ENCODE data around the gene ADCY3. TPM values are rescaled to one million over a fixed set of nuclear protein-coding genes. Genes with fewer than 3 reads are reported as not detected.

The ADCY3 gene
- total and polyA plus RNA-seq, 3 experiments from 2014 or later, result 8.8 to 95.4 (median 90.9) TPM

DNA sequence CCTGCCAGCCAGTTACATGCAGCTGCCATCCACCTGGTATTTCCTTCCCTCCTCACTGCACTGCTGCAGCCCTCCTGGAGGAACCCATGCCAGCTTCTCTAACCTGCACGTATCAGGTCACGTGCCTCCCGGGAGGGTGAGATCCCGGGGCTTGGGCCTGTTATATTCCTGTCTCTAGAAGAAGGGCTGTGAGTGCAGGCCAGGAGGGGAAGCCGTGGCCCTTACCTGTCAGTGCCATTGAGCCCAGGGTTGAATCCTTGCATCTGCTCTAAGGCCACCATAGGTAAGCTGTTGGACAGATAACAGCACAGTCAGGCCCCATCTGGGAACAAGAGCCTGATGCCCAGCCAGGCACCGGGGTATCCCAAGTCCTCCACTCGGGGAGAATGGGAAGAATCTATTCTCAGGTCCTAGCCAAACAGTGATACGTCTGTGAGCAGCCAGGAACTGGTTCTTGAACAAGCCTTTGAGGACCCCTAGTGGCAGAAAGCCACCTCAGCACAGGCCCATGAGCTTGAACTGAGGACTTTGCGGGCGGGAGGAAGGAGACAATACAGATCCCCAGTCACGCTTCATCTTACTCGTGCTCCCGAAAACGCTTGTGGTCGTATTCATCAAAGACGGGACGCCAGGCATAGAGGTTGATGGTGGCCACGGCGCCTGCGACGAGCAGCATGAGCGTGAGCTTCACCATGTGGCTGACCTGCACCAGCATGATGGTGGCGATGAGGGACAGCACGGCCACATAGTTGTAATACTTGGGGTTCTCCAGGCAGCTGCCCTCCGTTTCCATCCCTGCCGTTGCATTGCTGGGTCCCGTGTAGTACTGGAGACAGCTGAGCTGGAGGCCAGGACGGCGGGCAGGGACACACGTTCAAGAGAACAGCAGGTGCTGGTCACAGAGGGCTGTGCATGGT lies 92.5 kb downstream of the ADCY3 start:
- Mint-ChIP-seq H3K27me3 (no peaks in the 10 kb centered on the region), H3K27ac (peak overlapping the region in 1 of 8 donors; percentile 75), H3K4me3 (no peak overlapping the region), H3K36me3 (peaks cover 0 to 10% (median 1%) of the 10 kb centered on the region in 3 donors), H3K9me3 (no peaks in the 10 kb centered on the region), H3K4me1 (peaks cover 10 to 23% (median 17%) of the 10 kb centered on the region in 3 donors)
- Histone ChIP-seq H3K4me3 (ENCODE audit: low read length) (no peak overlapping the region), H3K4me1 (ENCODE audit: insufficient read depth, low read length) (no peaks in the 10 kb centered on the region), H3K9me3 (ENCODE audit: low read length) (no peaks in the 10 kb centered on the region), H3K27ac (ENCODE audit: low read depth, low read length) (no peak overlapping the region), H3K27me3 (ENCODE audit: insufficient read depth, low read length, poor library complexity, severe bottlenecking) (no peaks in the 10 kb centered on the region), H3K36me3 (ENCODE audit: insufficient read depth, low read length) (no peaks in the 10 kb centered on the region)
- DNase-seq, result peak; percentile 52 to 81 (median 57)
- ChIA-PET CTCF (interaction anchor here (0.6 to 9.6 kb wide), 30 partner anchors 8 to 617 kb away, joined by 3 to 104 read pairs (median 4); no protein-coding TSS in a partner anchor), POLR2A (interaction anchor here (1.0 kb wide), 1 partner anchor 467 kb away, joined by 3 read pairs; the partner anchor contains the start of gene ITSN2)

DNA sequence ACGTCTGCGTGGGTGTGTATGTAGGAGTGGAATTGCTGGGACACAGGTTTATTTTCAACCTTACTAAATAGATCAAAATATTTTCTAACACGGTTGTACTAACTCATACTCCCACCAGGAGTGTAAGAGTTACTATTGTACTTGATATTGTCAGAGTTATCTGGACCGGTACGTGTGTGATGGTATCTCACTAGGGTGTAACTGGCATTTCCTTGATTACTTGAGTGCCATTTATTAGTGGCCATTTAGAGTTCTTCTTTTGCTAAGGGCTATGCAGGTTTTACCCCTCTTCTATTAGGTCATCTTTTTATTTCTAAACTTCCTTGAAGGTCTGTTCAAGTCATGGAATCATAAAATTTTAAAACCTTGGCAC lies 93.3 kb downstream of the ADCY3 start:
- Mint-ChIP-seq H3K27me3 (no peaks in the 10 kb centered on the region), H3K27ac (peak overlapping the region in 2 of 8 donors; percentile 50 to 52), H3K9me3 (no peaks in the 10 kb centered on the region), H3K36me3 (peaks cover 0 to 18% (median 2%) of the 10 kb centered on the region in 3 donors), H3K4me3 (no peak overlapping the region), H3K4me1 (peaks cover 10 to 23% (median 17%) of the 10 kb centered on the region in 3 donors)
- no peaks in the 10 kb centered on the region for H3K27me3 ChIP-seq (ENCODE audit: insufficient read depth, low read length, poor library complexity, severe bottlenecking)
- POLR2A ChIA-PET, result no interaction called here
- CTCF ChIA-PET, result interaction anchor here (1.0 to 9.6 kb wide), 10 partner anchors 8 to 425 kb away, joined by 3 to 104 read pairs (median 5); no protein-coding TSS in a partner anchor
- no peaks in the 10 kb centered on the region for H3K4me1 ChIP-seq (ENCODE audit: insufficient read depth, low read length)
- H3K9me3 ChIP-seq (ENCODE audit: low read length), result no peaks in the 10 kb centered on the region
- H3K36me3 ChIP-seq (ENCODE audit: insufficient read depth, low read length), result no peaks in the 10 kb centered on the region
- peak overlapping the region; percentile 14 for H3K27ac ChIP-seq (ENCODE audit: low read depth, low read length)
- no peak overlapping the region for H3K4me3 ChIP-seq (ENCODE audit: low read length)
- DNase-seq, result no peak

DNA sequence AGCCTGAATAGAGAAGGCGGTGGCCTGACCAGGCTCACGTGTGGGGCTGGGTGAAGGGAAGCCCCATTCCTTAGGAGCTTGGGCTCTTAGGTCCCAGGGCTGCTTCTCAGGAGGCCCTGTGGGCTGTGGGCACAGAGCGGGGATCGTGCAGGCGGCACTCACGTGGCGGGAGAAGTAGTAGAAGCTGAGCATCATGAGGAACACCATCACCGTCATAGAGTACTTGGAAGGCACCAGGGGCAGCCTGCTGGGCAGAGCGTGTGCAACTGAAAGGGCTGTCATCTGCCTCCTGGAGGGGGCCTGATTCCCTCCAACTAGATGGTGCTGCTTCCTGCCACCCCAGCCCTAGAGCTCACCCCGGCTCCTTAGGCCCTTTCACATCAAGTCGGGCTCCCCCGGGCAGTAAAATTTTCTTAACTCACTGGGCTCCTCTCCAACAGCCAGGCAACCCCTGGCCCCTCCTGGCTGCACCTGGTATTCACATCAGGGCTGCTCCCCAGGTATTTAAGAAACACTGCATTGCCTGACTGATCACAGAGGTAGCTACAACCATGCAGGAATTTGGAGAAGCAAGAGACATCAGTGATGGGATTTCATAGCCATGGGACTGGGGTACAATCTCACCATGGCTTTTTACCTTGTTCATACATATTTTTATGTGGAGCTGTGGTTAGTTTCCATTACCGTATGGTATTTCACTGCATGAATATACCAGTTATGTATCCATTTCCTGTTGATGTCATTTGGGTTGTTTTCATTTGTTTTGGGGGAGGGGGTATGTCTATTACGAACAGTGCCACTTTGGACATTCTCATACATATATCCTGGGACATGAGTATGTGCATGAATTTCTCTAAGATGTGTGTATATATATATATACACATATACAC lies 93.9 kb downstream of the ADCY3 start:
- no peak overlapping the region for H3K4me3 ChIP-seq (ENCODE audit: low read length)
- no peaks in the 10 kb centered on the region for H3K36me3 ChIP-seq (ENCODE audit: insufficient read depth, low read length)
- Mint-ChIP-seq H3K9me3 (no peaks in the 10 kb centered on the region), H3K27ac (peak overlapping the region in 5 of 8 donors; percentile 1 to 78 (median 52)), H3K4me3 (no peak overlapping the region), H3K4me1 (peaks cover 10 to 23% (median 17%) of the 10 kb centered on the region in 3 donors), H3K36me3 (peaks cover 0 to 25% (median 2%) of the 10 kb centered on the region in 3 donors), H3K27me3 (peaks cover 0 to 2% of the 10 kb centered on the region in 2 donors)
- H3K9me3 ChIP-seq (ENCODE audit: low read length), result no peaks in the 10 kb centered on the region
- H3K27ac ChIP-seq (ENCODE audit: low read depth, low read length), result no peak overlapping the region
- H3K4me1 ChIP-seq (ENCODE audit: insufficient read depth, low read length), result no peaks in the 10 kb centered on the region
- CTCF ChIA-PET, result interaction anchor here (1.0 to 9.6 kb wide), 6 partner anchors 9 to 416 kb away, joined by 3 to 104 read pairs (median 6); no protein-coding TSS in a partner anchor
- no peak for DNase-seq
- POLR2A ChIA-PET, result no interaction called here
- H3K27me3 ChIP-seq (ENCODE audit: insufficient read depth, low read length, poor library complexity, severe bottlenecking), result no peaks in the 10 kb centered on the region

DNA sequence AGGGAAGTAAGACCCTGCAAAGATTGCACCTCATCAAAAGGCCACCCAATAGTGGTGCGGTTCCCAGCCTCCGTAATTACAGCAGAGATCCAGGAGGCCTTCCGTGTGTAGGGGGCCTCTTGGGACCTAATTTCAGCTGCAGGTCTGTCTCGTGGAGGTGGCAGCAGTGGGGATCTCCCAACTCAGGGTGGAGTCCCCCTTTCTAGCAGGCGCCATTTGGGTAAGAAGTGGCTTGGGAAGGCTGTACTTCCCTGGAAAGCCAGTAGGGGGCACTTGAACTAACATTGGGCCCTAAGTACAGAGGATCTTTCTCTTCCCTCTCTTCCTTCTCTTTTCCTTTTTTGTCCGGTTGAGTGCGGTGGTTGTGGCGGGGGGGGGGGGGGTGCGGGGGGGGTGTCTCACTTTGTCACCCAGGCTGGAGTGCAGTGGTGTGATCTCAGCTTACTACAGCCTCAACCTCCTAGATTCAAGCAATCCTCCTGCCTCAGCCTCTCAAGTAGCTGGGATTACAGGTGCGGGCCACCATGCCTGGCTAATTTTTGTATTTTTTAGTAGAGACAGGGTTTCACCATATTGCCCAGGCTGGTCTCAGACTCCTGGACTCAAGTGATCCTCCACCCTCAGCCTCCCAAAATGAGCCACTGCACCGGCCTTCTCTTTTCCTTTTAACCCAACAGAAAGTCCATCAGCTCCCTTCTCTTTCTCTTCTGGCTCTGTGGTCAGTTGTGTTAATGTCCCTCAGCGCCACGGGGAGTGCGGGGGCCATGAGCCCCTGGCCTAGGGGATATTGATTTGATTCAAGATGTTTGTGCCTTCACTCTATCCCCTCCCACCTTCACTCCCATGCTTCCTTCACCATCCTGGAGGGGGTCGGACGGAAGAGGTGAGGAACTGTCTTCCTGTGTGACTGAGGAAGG lies 94.8 kb downstream of the ADCY3 start:
- no peak overlapping the region for H3K4me3 ChIP-seq (ENCODE audit: low read length)
- Mint-ChIP-seq H3K4me3 (no peak overlapping the region), H3K4me1 (peaks cover 10 to 23% (median 17%) of the 10 kb centered on the region in 3 donors), H3K27ac (peak overlapping the region in 5 of 8 donors; percentile 15 to 78 (median 54)), H3K9me3 (no peaks in the 10 kb centered on the region), H3K27me3 (peaks cover 0 to 2% of the 10 kb centered on the region in 2 donors), H3K36me3 (peaks cover 0 to 34% (median 6%) of the 10 kb centered on the region in 3 donors)
- ChIA-PET CTCF (interaction anchor here (1.0 to 9.6 kb wide), 4 partner anchors 212 to 415 kb away, joined by 5 to 104 read pairs (median 6); no protein-coding TSS in a partner anchor), POLR2A (no interaction called here)
- H3K36me3 ChIP-seq (ENCODE audit: insufficient read depth, low read length), result no peaks in the 10 kb centered on the region
- DNase-seq, result peak in 3 of 5 donors; percentile 7 to 27 (median 15)
- H3K27me3 ChIP-seq (ENCODE audit: insufficient read depth, low read length, poor library complexity, severe bottlenecking), result no peaks in the 10 kb centered on the region
- H3K4me1 ChIP-seq (ENCODE audit: insufficient read depth, low read length), result no peaks in the 10 kb centered on the region
- no peaks in the 10 kb centered on the region for H3K9me3 ChIP-seq (ENCODE audit: low read length)
- H3K27ac ChIP-seq (ENCODE audit: low read depth, low read length), result no peak overlapping the region

DNA sequence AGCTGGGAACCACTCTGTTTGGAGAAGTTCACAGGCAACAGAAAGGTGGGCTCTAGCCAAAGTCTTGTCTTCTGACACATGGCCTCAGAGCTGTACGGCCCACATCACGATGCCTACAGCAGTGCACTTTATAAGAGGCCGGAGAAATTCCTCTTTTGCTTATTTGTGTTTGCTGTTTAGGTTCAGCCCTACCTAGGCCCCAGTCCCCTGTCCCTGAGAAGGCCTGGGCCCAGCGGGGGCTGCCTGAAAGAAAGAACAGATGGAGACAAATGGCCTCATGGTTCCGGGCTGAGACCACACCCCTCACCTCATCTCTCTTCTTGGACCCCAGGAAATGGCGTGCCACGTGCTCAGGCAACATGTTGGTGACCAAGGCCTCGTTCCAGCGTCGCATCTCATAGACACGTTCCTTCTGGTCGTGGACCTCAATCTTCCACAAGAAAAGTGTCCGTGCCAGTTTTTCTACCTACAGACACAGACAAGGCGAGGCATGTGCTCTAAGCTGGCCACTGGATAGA lies 95.9 kb downstream of the ADCY3 start:
- Mint-ChIP-seq H3K9me3 (no peaks in the 10 kb centered on the region), H3K36me3 (peaks cover 0 to 43% (median 6%) of the 10 kb centered on the region in 3 donors), H3K4me3 (no peak overlapping the region), H3K27me3 (peaks cover 0 to 2% of the 10 kb centered on the region in 2 donors), H3K4me1 (peaks cover 10 to 23% (median 17%) of the 10 kb centered on the region in 3 donors), H3K27ac (peak overlapping the region in 2 of 8 donors; percentile 11 to 47)
- no peaks in the 10 kb centered on the region for H3K9me3 ChIP-seq (ENCODE audit: low read length)
- H3K27ac ChIP-seq (ENCODE audit: low read depth, low read length), result no peak overlapping the region
- no peaks in the 10 kb centered on the region for H3K27me3 ChIP-seq (ENCODE audit: insufficient read depth, low read length, poor library complexity, severe bottlenecking)
- ChIA-PET CTCF (interaction anchor here (1.0 to 9.6 kb wide), 2 partner anchors 397 to 414 kb away, joined by 4 to 104 read pairs; no protein-coding TSS in a partner anchor), POLR2A (no interaction called here)
- no peak overlapping the region for H3K4me3 ChIP-seq (ENCODE audit: low read length)
- H3K4me1 ChIP-seq (ENCODE audit: insufficient read depth, low read length), result no peaks in the 10 kb centered on the region
- DNase-seq, result no peak
- no peaks in the 10 kb centered on the region for H3K36me3 ChIP-seq (ENCODE audit: insufficient read depth, low read length)

DNA sequence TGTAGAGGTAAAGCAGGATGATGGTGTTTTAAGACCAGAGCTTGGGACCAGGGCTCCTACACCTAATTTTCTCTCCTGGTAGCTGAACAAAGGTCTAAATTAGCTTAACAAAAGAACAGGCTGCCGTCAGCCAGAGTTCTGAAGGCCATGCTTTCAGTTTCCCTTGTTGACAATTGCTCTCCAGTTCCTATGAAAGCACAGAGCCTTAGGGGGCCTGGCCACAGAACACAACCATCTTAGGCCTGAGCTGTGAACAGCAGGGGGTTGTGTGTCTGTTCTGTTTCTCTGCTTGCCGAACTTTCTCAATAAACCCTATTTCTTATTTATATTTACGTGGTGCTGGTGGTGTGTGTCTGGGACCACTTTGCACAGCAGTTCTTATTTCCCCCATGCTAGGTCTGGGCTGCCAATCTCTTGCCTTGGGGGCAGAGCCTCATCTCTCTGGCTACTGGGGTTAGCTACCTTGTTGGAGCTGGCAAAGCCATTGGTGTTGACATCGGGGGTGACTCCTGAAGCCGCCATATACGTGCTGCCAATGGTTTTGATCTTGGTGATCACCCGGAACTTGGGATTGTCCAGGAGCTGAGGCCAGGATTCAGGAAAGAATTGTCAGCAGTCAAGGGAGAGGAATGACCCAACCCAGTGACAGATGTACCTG lies 97.9 kb downstream of the ADCY3 start:
- H3K27me3 Mint-ChIP-seq, result peaks cover 0 to 2% of the 10 kb centered on the region in 2 donors
- no peaks in the 10 kb centered on the region for H3K27me3 ChIP-seq (ENCODE audit: insufficient read depth, low read length, poor library complexity, severe bottlenecking)
- no peak overlapping the region for H3K4me3 ChIP-seq (ENCODE audit: low read length)
- ChIA-PET CTCF (interaction anchor here (9.6 kb wide), 1 partner anchor 412 kb away, joined by 104 read pairs; no protein-coding TSS in a partner anchor), POLR2A (no interaction called here)
- no peak overlapping the region for H3K4me3 Mint-ChIP-seq
- no peaks in the 10 kb centered on the region for H3K9me3 Mint-ChIP-seq
- H3K36me3 ChIP-seq (ENCODE audit: insufficient read depth, low read length), result peaks cover 4% of the 10 kb centered on the region
- no peaks in the 10 kb centered on the region for H3K4me1 ChIP-seq (ENCODE audit: insufficient read depth, low read length)
- peaks cover 0 to 60% (median 10%) of the 10 kb centered on the region in 3 donors for H3K36me3 Mint-ChIP-seq
- no peak overlapping the region for H3K27ac ChIP-seq (ENCODE audit: low read depth, low read length)
- H3K4me1 Mint-ChIP-seq, result peaks cover 4 to 16% (median 10%) of the 10 kb centered on the region in 3 donors
- no peaks in the 10 kb centered on the region for H3K9me3 ChIP-seq (ENCODE audit: low read length)
- no peak for DNase-seq
- peak overlapping the region in 2 of 8 donors; percentile 31 to 37 for H3K27ac Mint-ChIP-seq

Data from CD8-positive, alpha-beta memory T cell (primary cell).